HTERT RPE-1 (cell line): ENCODE results near the gene ESPN.

ENCODE experiments used
- in situ Hi-C: fragments of 300-500 bp; cut with MboI; formaldehyde crosslinking; loops from 4 replicates; pipeline ENCODE4 v1.14.3; 2020; ENCODE audit warnings: low sequenced_read_pairs

ESPN gene

DNA sequence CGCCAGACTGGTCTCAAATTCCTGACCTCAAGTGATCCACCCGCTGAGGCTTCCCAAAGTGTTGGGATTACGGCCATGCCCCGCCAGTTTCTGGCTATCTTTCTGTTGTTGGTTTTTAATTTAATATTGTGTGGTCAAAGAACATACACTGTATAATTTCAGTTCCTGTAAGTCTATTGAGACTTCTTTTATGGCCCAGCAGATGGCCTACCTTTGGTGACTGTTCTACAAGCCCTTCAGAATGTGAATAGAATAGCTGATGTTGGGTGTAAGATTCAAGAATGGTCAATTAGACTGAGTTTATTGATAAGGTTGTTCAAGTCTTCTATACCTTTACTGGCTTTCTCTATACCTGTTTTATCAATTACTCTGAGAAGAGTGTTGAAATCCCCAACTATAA, 15.5 kb upstream of the ESPN start:
- in situ Hi-C loops = no loop called here

DNA sequence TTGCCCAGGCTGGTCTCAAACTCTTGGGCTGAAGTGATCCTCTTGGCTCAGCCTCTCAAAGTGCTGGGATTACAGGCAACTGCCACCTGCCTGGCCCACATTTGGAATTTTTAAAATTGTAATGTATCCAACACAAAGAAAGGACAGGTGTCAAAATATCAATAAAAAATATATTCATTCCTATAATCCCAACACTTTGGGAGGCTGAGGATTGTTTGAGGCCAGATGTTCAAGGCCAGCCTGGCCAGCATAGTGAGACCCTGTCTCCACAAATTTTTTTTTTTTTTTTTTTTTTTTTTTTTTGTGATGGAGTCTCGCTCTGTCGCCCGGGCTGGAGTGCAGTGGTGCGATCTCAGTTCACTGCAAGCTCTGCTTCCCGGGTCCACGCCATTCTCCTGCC, 14.8 kb upstream of the ESPN start:
- in situ Hi-C loops = no loop called here

DNA sequence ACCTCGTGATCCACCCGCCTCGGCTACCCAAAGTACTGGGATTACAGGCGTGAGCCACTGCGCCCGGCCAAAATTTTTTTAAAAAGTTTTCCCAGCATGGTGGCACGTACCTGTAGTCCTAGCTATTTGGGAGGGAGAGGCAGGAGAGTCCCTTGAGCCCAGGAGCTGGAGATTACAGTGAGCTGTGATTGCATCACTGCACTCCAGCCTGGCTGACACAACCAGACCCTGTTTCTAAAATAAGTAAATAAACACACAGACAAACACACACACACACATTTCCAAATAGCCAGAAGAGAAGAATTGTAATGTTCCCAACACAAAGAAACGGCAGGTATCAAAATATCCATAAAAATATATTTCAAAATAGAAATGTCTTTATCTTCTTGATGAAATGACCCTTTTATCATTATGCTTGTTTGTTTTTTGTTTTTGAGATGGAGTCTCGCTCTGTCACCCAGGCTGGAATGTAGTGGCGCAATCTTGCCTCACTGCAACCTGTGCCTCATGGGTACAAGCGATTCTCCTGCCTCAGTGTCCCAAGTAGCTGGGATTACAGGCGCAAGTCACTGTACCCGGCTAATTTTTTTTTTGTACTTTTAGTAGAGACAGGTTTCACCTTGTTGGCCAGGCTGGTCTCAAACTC, 14.2 kb upstream of the ESPN start:
- in situ Hi-C loops = no loop called here

DNA sequence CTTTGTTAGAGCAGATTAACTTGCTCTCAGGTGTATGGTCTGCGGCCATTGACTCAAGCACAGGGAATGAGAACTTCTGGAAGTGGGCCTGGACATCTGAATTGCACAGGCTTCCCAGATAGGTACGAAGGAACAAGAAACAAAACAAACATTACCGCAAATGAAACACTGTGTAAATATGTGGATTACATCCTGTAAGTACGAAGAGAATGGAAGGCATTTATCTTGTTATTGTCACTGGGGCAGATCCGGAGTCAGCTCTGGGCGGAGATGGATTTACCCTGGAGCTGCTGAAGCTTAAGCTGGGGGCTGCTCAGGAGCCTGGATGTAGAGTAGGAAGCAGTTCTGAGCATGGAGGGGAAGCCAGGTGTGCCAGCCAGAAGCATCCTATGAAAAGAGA, 11.7 kb upstream of the ESPN start:
- in situ Hi-C loops = no loop called here

DNA sequence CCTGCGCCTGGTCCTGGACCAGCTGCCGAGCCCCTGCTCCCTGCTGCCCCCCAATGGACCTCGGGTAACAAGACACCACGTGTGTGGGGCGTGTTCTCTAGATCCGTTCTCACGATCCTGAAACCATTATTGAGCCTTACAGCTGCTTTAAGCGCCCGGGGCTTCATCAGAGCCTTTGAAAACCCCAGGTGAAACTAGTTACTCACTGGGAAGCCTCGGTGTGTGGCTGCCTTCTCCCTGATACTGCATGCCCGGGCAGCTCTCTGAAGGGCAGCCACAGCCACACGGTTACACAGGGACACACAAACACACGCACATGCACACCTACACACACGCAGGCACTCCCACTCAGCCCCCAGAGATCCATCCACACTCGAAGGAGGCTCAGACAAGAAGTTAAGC, 10.1 kb upstream of the ESPN start:
- in situ Hi-C loops = no loop called here

DNA sequence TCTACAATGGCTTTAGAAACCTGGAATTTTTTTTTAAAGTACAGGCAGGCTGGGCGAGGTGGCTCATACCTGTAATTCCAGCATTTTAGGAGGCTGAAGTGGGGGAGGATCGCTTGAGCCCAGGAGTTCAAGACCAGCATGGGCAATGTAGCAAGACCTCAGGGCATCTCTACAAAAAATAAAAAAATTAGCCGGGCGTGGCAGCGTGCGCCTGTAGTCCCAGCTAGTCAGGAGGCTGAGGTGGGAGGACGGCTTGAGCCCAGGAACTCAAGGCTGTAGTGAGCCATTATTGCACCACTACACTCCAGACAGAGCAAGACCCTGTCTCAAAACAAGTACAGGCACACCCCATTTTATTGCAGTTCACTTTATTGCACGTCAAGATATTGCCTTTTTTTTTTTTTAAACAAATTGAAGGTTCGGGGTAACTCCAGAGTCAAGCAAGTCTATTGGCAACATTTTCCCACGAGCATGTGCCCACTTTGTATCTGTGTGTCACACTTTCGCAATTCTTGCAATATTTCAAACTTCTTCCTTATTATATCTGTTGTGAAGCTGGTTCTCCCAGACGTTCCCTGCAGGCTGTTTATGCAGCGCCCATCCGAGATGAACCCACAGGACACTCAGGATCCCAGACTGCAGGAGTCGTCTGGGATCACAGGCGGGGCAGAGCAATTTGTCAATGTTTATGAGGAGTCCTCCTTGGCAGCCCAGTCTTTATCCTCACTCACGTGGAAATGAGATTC, 9.5 kb upstream of the ESPN start:
- in situ Hi-C loops = no loop called here

DNA sequence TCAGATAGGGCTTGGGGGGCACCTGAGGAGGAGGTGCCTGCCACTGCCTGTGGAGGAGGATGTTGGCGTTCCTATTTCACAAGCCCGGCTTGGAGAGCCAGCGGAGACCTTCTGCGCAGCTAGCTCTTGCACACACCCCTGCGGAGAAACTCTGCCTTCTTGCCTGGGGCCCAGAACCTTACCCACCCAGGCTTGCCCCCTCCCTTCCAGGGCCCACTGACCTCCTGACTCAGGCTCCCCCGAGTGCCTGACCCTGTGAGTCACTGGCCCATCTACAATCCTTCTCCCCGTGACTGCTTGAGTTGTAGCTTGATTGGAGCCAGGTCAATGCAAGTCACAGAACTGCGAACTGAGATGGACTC, 8.3 kb upstream of the ESPN start:
- in situ Hi-C loops = no loop called here

DNA sequence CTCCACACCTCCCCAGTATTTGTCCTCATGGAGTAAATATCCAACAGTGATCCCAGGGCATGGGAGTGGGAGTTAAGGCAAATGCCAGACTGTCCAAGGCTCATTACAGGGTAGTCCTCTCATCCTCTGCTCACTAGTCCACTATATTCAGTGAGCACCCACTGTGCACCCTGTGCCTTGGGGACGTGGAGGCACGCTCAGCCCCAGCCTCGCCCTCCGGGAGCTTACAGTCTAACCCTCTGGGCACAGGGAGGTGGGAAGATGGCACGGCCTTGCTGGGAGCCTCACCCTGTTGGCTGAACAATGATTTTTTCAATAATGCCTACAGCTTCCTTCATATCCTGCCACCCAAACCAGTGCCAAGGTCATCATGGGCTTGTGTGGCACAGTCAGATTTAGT, 7.7 kb upstream of the ESPN start:
- in situ Hi-C loops = no loop called here

DNA sequence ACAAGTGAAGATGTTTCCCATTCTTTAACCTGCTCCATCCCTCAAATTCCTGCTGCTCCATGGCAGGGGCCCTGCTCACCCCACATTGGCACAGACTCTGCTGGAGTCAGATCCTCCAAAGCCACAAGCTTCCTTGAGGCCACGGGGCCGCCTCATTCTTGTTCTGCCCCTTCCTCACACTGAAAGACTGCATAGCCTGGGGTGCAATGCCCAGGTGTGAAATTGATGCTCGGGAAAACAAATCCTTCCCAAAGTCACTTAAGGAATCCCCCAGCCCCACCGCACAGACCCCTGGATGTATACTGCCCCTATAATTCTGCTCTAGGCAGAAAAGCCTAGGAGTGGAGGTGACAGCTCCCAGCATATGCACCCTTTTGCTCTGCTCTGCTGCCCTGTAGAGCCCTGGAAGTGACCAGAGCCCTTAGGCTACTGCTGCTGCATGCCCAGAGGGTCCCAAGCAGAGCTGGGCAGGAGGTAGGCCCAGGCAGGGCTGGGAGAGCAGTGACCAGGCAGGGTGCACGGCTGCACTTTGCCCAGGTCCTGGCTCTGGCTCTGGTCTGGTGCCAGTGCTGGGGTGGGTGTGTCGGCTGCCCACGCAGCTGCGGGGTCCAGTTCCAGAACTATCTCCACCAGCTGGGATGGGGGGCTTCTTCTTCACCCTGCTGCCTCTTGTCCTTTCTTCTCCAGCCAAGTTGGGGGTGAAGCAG, 6.5 kb upstream of the ESPN start:
- in situ Hi-C loops = no loop called here

DNA sequence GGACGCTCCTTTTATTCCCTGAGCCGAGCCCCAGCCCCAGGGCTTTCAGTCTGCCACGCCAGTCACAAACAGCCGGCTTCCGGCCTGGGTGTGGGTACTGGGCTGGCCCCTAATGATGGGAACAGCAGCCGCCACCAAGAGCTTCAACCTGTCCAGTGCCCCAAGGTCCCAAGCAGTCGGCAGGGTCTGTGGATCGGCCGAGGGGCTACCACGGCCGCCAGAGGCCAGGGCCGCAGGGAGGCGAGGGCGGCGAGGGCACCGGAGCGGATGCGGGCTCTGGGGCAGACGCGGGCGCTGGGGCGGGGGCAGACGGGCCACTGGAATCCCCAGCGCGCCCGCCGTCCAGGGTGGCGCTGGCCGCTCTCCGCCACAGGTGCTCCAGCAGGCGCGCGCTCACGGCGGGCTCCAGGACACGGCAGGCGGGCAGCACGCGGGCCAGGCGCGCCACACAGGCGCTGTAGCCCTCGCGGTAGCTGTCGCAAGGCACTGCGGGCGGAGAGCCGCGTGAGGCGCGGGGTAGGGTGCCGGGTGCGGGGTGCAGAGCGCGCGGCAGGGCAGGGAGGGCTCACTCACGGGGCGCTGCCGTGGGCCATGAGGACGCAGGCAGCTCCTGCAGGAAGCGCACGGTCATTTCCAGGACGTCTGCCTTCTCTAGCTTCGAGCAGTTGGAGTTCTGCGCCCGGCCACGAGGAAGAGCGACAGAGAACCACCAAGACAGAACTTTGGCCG, 5.7 kb upstream of the ESPN start:
- in situ Hi-C loops = no loop called here

DNA sequence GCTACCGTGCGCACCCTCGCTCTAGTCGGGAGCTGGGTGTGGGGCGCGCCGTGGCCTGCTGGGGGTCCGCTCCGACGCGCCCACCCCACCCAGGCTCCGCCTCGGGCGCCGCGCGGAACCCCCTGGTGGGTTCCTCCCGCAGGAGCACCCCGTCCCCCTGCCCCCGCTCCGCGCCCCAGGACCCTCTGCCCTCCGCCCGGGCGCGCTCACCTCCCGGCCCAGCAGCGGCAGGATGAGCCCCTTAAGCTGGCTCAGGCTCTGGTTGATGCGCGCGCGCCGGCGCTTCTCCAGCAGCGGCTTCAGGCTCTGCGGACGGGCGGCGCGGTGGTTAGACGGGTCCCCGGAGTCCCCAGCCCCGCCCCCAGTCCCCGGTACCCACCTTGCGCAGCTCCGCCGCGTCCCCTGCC, 5.2 kb upstream of the ESPN start:
- in situ Hi-C loops = no loop called here

DNA sequence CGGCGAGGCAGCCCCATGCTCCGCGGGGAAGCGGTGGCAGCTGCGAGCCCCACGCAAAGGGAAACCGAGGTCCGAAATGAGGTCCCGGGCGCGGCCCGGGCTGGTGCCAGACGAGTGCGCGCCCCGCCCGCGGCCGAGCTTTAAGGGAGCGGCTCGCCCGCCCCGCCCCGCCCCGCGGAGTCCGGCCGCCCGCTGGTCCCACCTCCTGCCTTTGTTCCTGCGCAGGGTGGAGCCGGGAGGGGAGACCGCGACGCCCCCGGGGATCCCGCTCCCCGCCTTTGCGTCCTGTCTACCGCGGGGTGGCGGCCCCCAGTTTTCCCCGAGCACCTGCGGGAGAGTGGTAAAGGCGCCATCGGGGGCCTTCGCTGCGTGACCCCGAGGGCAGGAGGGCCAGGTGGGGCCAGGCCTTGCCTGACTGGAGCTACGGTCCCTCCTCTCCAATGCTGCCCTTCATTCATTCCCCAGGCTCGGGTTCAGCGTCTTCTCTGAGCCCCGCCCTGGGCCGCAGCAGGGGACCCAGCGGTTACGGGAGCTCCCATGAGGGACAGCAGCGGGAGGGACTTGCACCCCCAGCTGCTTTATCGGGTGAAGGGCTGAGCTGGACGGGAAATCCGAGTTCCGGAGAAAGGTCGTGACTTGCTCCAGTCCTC, 4.6 kb upstream of the ESPN start, which contains the start of gene HES2:
HES2 (minus strand) TSS at position 116 of the 650 bp plus-strand sequence; CDS start at position 17, 99 bp downstream.
- in situ Hi-C loops = no loop called here

DNA sequence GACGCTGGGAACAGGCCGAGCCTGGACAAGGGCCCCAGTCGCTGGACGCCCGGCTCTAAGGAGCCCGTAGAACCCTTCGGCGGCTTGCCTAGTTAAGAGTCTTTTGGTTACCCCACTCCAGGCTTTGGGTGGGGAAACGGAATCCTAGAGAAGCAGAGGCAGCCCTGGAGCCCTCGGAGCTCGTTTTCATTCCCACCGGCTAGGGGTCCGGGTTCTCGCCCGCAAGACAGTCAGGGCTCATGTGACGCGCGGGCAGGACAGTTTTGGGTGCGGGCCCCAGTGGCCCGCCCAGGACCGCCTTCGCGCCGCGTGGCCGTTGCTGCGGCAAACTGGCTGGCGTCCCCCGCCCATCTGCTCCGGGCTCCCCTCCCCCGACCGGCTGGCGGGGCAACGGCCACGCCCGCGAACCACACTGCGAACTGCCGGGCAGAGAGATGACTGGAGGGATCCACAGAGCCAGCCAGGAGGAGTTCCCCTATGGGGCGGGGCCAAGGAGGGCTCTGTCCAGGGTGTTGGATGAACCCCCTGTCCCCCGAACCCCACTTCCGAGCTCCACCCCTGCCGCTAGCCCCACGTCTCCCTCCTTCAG, 4.0 kb upstream of the ESPN start:
- in situ Hi-C loops = no loop called here

DNA sequence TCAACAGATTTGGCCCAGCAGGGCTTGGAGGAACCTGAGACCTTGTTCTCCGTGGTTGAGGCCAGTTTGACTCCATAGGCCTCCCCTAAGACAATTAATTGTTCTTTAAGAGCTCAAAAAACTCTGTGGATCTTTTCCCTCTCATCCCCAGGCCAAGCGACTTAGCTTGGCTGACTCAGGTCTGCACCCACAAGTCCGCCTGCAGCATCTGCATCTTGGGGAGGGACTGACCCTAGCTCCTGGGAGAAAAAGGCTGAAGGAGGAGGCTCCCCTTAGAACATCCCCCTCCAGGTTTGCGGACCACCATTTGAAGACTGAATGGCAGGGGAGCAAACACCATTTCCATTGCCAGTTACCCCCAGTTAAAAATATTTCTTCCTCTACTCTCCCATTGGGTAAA, 3.3 kb upstream of the ESPN start:
- in situ Hi-C loops = no loop called here

DNA sequence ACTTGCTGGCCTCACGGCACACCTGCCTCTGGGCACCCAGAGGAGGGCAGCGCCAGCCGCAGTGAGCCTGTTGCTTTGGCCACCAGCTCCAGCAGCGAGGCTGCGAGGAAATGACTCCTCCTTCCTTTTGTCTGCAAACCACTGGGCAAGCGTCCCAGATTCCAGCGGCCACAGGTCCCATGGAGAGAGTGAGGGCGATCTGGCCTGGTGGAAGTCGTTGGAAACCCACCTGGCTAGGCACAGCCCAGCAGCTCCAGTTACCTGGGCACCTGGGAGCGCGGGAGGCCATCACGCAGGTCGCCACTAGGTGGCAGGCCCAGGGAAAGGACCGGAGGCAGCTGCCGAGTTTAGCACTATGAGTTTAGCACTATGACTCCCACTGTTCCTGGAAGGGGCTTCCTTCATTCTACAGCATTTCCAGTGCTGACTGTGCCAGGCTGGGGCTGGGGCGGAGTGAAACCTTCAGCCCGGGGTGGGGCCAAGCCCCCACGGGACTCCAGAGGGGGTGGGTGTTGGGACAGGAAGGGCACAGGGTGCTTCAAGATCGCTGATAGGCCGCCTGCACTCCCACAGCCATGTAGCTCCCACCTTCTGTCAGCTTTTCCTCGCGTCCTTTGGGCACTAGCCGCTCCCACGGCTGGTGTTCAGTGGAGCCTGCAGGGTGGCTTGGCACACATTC, 1.1 kb upstream of the ESPN start:
- in situ Hi-C loops = no loop called here

DNA sequence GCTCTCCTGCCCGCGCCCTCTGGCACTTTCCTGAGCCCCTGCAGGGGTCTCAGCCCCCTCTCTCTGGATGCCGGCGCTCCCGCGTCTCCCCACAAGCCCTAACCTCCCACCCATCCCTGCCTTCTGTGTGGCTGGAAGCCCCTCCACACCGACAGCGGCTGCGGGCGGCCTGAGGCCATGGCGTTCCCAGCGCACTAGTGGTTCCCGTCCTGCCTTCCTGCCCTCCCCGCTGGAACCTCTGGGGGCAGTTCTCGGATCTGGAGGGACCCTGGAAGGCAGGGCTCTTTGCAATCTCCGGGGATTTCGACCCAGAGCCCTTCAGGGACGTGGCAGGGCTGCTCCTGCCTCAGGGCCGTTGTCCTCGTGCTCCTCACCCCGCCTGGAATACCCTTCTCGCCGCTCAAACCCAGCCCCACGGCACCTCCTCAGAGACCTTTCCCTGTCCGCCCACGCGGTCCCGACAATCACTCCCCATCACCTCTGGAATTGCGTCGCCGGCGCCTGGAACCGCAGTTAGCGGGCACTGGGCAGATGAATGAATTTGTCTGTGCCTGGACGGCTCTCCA, 493 bp upstream of the ESPN start:
- in situ Hi-C loops = no loop called here

DNA sequence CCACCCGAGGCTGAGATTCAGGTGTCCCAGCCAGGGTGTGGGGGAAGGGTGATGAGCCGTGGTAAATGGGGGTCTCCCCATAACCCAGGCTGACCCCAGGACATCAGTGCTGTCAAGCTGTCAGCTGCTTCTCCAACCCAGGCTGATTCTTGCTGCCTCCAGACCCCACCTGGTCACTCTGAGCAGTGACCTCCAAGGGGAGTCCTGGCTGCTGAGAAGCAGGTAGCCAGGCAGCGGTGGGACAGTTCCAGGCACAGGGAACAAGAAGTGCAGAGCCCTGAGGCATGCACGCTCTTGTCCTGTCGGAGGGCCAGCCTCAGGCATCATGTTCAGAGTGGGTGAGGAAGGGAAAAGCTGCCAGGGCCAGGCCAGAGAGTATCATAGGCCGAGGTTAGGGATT, 1.1 kb downstream of the ESPN start:
- in situ Hi-C loops = no loop called here

DNA sequence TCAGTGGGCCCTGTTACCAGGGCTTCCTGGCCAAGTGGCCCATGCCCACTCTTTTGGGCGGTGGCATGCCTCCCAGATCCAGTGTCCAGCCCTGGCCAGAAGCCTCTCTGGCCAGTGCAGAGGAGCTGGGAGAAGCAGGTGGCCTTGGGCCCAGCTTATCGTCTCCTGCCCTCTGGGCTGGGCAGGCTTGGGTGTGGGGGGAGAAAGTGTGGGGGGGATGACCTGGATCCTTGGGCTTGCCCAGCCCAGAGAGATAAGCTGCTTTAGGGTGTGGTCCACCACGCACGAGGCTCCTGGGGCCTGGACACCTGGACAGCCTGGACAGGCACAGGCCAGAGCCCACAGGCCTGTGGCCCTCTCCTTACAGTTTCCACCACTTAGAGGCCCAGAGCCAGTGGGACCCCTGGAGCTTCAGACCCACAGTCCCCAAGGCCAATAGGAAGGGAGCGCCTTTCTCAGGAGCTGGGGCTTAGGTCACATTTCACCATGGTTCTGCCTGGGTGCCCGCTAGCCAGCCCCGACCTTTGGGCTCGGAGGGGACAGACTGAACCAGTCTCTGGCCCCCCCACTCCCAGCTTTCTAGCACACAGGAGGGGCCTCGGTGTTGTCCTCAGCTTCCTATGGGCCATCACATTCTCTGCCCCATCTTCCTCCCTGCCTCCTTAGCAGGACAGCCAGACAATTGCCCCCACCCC, 1.8 kb downstream of the ESPN start:
- in situ Hi-C loops = no loop called here

DNA sequence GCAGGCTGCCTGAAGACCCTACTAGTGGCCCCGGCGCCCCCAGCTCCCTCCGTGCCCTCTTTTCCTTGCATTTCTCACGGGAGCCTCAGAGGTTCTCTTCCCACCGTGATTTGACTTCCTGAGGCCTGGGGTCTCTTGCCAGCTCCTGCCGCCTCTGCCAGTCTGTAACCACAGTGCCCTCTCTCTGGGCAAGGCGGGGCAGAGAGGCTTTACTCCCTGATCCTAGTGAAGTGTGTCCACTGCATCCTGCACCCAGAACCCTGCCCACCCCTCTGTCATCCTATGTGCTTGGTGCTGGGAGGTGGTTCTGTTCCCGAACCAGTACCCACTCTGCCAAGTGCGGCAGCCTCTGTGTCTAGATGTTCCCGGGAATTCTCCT, 2.4 kb downstream of the ESPN start:
- in situ Hi-C loops = no loop called here
